NCI-H1930 (cell line): ENCODE data around the gene SIN3B.
"Not testable (repeated sequence)": the region's sequence is repeated elsewhere in the genome, so short reads cannot be mapped to it uniquely, and the experiment has no call there.

Source experiments
- DNase-seq, 2 experiments: peaks; one replicate each; lab custom pipeline; 2025; lab: John Stamatoyannopoulos, UW

The SIN3B gene

DNA sequence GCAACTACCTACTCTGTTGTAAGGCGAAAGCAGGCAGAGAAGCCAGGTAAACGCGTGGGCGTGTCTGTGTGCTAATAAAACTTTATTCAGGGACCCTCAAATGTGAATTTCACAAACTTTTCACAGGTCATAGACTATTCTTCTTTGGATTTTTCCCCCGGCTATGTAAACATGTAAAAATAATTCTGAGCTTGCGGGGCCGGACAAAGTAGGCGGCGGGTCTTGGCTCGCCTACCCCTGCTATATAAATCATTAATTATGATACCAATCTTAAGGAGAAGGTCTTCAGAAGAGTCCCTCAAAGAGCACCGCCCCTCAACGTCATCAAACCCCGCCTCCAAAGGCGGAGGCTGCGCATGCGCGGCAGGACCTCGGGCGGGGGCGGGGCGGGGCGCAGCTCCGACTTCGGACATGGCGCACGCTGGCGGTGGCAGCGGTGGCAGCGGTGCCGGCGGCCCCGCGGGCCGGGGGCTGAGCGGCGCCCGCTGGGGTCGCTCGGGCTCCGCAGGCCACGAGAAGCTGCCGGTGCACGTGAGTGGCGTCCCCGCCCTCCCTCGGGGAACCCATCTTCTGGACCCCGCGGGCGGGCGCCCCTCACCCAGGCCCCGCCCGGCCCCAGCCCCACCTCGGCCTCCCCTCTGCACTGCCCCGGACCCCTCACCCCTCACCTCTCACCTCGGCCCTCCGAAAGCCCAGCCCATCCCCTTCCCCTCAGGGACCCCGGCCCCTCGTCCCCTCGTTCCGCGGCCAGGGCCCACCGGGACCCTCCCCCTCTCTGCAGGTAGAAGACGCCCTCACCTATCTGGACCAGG is at the start of gene SIN3B:
Gene SIN3B, plus strand, starts transcription at position 389 of the 812 bp plus-strand sequence. Its CDS starts 23 bp downstream, at position 412.
- peak; percentile 31 to 83 for DNase-seq

GRCh38 chr19:16779539-16780163 is 49.5 kb upstream of the SIN3B start:
- no peak for DNase-seq

- DNase-seq, result no peak
Measured at GRCh38 chr19:16782719-16783118, 46.5 kb upstream of the SIN3B start.

DNA sequence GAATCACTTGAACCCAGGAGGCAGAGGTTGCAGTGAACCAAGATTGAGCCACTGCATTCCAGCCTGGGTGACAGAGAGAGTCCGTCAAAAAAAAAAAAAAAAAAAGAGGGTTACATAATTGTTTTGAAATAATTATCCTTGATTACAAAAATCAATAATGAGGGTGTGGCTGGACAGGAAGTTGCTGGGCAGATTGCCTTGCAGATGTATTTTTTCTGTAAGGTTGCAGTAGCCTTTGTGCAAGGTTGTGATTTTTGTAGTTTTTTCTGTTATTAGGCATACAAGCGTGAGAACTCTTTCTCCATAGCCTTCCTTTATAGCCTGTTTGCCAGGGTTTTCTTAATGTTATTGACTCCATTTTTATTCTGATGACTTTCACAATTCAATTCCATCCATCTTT is 40.7 kb upstream of the SIN3B start:
- no peak for DNase-seq

DNA sequence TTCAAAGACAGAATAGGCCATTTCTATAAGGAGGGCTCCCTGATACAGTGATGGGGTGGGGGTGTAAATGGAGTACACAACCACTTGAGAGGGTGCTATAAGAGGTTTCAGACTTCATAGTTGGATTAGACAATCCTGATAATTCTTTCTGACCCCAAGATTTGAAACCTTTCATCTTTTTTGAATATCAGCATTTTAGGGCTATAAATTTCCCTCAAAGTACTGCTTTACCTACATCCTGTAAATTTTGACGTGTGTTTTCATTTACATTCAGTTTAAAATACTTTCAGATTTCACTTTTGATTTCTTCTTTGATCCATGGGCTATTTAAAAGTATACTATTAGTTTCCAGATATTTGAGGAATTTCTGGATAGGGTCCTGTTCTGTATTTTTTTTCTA is 40.0 kb upstream of the SIN3B start:
- no peak for DNase-seq

DNA sequence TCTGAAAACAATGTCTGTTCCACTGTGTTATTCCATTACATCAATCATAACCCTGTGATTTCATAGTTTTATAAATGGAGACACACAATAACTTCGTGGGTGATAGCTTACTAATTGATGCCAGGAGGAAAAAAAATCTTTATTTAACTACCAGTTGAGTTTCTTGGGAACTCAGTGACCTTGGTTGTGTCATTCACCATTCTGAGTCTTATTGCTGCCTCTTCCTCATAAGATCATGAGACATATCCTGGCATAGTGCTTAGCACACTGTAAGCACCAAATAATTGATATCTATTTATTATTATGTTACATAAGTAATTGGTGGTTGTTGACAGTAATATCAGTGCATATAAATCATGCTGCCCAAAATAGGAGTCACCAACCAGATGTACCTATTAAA is 39.1 kb upstream of the SIN3B start:
- DNase-seq, result no peak

GRCh38 chr19:16791942-16792341 is 37.3 kb upstream of the SIN3B start:
- no peak for DNase-seq

DNA sequence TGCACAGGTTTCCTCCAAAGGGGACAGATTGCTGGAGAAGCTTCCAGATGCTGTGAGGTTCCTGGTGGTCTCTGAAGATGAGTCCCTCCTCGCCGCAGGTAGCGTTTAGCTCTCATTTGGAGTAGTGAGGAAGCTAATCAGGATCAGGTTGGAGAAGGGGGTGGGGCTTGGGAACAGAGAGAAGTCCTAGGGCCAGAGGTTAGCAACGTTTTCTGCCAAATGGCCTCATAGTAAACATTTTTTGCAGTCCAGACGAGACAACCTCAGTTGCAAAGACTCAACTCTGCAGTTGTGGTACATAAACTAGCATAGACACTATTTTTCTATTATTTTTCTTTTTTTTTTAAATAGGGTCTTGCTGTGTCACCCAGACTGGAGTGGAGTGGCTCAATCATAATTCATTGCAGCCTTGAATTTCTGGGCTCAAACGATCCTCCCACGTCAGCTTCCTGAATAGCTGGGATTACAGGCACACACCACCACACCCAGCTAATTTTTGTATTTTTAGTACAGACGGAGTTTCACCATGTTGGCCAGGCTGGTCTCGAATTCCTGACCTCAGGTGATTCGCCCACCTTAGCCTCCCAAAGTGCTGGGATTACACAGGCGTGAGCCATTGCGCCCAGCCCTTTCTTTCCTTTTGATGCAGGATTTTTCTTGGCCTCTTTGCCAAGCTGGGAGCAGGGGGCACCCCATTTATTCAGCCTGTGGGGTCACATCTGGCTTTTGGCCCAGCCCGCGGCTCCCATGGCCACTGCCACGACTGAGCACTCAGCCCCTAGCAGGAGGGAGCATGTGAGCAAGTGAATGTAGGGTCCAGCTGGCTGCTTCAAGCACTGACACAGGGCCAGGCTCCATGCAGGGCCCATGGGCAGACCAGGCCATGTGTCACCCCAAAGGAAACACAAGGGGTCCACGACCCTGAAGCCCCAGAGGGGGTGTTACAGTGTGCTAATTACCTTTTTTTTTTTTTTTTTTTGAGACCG is 34.4 kb upstream of the SIN3B start:
- DNase-seq, result no peak

- no peak for DNase-seq
Measured at GRCh38 chr19:16795731-16796130, 33.5 kb upstream of the SIN3B start.

GRCh38 chr19:16797876-16798275 is 31.3 kb upstream of the SIN3B start:
- DNase-seq, result no peak

DNA sequence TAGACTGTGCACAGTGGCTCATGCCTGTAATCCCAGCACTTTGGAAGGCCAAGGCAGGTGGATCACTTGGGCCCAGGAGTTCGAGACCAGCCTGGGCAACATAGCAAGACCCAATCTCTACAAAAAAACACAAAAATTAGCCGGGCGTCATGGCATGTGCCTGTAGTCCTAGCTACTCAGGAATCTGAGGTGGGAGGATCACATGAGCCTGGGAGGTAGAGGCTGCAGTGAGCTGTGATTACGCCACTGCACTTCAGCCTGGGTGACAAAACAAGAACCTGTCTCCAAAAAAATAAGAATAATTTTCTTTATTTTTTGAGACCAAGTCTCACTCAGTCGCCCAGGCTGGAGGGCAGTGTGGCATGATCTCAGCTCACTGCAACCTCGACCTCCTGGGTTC is 30.9 kb upstream of the SIN3B start:
- not testable (repeated sequence) for DNase-seq

DNA sequence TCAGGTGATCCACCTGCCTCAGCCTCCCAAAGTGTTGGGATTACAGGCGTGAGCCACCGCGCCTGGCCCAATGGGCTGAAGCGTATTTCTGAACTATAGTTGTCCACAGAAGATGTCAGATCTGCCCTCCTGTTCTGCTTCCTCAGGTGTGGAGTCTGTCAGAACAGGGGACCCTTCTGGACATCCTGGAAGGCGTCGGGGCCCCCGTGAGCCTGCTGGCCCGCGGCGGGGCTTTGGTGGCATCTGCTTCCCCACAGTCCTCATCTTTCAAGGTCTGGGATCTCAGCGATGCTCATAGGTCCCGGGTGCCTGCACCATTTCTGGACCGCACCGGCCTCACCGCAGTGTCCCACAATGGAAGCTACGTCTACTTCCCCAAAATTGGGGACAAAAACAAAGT is 29.5 kb upstream of the SIN3B start:
- no peak for DNase-seq

DNA sequence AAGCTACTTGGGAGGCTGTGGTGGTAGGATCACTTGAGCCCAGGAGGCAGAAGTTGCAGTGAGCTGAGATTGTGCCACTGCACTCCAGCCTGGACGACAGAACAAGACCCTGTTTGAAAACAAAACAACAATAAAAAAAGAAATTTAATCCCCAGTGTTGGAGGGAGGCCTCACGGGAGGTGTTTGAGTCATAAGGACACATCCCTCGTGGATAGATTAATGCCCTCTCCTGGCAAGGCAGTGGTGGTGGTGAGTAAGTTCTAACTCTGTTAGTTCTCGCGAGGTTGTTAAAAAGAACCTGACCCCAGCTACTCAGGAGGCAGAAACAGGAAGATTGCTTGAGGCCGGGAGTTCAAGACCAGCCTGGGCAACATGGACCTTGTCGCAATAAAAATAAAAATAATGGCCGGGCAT is 27.6 kb upstream of the SIN3B start:
- no peak for DNase-seq

GRCh38 chr19:16804176-16804575 is 25.0 kb upstream of the SIN3B start:
- DNase-seq, result no peak

GRCh38 chr19:16807549-16808284 is 21.5 kb upstream of the SIN3B start:
- DNase-seq, result no peak

DNA sequence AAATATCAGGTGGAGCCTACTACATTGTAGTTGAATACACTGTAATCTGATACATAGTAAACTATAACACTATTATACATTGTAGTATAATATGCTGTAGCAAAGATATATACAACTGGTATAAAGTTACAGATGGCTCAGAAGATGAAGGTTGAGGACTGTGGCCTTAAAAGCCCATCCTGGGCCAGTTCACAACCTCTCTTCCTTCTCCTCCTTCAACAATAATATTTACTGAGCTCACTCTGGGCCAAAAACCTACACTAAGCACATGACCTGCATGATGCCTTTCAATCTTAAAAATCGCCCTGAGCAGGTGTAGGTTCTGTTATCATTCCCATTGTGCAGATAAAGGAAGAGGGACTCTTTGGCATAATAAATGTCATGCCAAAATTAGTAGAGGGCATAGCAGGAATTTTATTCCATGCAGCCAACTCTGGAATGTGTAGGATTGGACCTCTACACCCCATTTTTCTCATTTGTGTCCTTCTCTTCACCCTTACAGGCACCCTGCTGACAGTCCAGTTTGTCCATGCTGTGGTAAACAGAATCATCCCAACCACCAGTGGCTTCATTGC is 14.6 kb upstream of the SIN3B start:
- DNase-seq, result no peak

GRCh38 chr19:16820056-16820455 is 9.1 kb upstream of the SIN3B start:
- no peak for DNase-seq

DNA sequence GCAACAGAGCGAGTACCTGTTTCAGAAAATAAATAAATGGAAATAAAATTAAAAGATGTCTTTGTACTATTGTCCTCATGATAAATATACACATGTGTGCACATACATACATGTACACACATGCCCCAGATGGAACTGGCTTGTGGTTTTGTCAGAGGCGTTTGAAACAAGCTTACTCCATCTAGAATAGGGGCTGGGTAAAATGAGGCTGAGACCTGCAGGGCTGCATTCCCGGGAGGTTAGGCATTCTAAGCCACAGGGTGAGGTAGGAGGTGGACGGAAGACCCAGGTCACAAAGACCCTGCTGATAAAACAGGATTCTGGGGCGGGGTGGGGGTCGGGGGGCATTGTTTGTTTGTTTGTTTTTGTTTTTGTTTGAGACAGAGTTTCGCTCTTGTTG is 8.1 kb upstream of the SIN3B start:
- DNase-seq, result no peak

DNA sequence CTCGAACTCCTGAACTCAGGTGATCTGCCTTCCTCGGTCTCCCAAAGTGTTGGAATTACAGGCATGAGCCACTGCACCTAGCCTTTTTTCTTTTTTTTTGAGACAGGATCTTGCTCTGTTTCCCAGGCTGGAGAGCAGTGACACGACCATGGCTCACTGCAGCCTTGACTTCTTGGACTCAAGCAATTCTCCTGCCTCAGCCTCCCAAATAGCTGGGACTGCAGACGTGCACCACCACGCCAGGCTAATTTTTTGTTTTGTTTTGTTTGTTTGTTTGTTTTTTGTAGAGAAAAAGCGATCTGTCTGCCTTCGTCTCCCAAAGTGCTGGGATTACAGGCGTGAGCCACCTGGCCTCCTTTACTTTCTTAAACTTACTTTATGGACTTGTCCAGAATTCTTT is 6.5 kb upstream of the SIN3B start:
- no peak for DNase-seq

GRCh38 chr19:16824658-16825311 is 4.4 kb upstream of the SIN3B start:
- DNase-seq, result no peak
